HL-60/S4 treated with retinoic acid at 250 ng/mL for 4 days and 3 days (cell line): ENCODE results near the gene VEZT.
"Not testable (repeated sequence)": the region's sequence is repeated elsewhere in the genome, so short reads cannot be mapped to it uniquely, and the experiment has no call there.

ENCODE experiments used
- in situ Hi-C: fragments of 300-500 bp; cut with MboI; formaldehyde crosslinking; loops from 2 replicates; pipeline ENCODE4 v1.7.0; 2022; ENCODE audit warnings: low sequenced_read_pairs

The VEZT gene

DNA sequence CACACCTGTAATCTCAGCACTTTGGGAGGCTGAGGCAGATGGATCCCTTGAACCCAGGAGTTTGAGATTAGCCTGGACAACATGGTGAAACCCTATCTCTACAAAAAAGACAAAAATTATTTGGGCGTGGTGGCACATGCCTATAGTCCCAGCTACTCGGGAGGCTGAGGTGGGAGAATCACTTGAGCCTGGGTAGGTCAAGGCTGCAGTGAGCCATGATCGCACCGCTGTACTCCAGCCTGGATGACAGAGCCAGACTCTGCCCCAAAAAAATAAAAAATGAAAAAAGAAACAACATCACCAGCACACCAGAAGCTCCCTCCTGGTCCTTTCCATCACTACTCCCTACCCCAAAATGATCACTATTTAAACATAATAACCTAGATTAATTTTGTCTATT lies 2.6 kb downstream of the VEZT start:
- in situ Hi-C loops, result no loop called here

GRCh38 chr12:95220726-95221125 lies 3.1 kb downstream of the VEZT start:
- in situ Hi-C loops, result no loop called here

GRCh38 chr12:95224202-95225170 lies 6.9 kb downstream of the VEZT start:
- in situ Hi-C loops, result no loop called here

GRCh38 chr12:95225645-95226212 lies 8.1 kb downstream of the VEZT start:
- in situ Hi-C loops, result no loop called here

GRCh38 chr12:95227818-95228356 lies 10.3 kb downstream of the VEZT start:
- in situ Hi-C loops, result no loop called here

GRCh38 chr12:95228617-95229016 lies 11.0 kb downstream of the VEZT start:
- in situ Hi-C loops, result no loop called here

DNA sequence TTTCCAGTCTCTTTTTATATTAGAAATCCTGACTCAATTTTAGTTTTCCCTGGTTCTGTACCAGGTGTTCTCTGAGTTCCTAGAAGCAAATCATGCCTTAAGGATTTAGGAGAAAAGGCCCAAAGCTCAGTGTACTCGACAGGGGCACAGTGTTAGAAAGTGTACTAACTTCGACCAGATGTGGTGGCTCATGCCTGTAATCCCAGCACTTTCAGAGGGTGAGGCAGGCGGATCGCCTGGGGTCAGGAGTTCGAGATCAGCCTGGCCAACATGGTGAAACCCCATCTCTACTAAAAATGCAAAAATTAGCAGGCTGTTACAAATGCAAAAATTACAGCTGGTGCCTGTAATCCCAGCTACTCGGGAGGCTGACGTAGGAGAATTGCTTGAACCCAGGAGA lies 12.0 kb downstream of the VEZT start:
- in situ Hi-C loops, result no loop called here

DNA sequence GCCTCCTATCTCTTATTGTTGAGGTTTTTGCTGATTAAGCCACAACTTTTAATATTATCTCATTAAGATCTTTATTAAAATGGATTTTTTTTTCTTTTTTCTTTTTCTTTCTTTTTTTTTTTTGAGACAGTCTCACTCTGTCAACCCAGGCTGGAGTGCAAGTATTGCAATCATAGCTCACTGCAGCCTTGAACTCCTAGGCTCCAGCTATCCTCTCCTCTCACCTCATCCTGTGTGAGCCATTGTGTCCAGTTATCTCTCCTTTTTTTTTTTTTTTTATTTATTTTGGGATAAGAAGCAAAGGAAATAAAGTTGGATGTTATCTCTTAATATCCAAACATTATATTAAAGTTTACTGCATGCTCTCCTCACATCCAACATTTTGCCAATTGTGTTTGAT lies 12.7 kb downstream of the VEZT start:
- in situ Hi-C loops, result no loop called here

GRCh38 chr12:95231190-95231589 lies 13.6 kb downstream of the VEZT start:
- in situ Hi-C loops, result no loop called here

DNA sequence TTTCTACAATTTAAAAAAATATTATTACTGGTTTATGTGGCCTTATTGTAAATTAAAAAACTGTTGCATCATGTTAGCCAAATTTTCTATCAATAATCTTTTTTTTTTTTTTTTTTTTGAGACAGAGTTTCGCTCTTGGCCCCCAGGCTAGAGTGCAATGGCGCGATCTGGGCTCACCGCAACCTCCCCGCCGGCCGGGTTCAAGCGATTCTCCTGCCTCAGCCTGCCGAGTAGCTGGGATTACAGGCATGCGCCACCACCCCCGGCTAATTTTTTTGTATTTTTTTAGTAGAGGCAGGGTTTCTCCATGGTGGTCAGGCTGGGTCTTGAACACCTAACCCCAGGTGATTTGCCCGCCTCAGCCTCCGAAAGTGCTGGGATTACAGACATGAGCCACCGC lies 16.6 kb downstream of the VEZT start:
- in situ Hi-C loops, result not testable (repeated sequence)

- in situ Hi-C loops, result not testable (repeated sequence)
Measured at GRCh38 chr12:95235621-95236020, 18.0 kb downstream of the VEZT start.

GRCh38 chr12:95237315-95237714 lies 19.7 kb downstream of the VEZT start:
- in situ Hi-C loops, result no loop called here

- in situ Hi-C loops, result no loop called here
Measured at GRCh38 chr12:95238150-95238549, 20.5 kb downstream of the VEZT start.

GRCh38 chr12:95239216-95239615 lies 21.6 kb downstream of the VEZT start:
- in situ Hi-C loops, result no loop called here

DNA sequence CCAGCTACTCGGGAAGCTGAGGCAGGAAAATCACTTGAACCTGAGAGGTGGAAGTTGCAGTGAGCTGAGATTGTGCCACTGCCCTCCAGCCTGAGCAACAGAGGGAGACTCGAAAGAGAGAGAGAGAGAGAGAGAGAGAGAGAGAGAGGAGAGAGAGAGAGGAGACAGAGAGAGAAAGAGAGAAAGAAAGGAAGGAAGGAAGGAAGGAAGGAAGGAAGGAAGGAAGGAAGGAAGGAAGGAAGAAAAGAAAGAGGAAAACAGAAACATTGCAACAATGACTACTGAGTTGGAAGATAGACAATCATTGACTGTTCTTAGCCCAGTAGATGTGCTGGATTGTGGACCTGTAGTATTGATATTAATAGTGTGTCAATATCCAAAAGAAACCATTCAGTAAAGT lies 22.2 kb downstream of the VEZT start:
- in situ Hi-C loops, result not testable (repeated sequence)

DNA sequence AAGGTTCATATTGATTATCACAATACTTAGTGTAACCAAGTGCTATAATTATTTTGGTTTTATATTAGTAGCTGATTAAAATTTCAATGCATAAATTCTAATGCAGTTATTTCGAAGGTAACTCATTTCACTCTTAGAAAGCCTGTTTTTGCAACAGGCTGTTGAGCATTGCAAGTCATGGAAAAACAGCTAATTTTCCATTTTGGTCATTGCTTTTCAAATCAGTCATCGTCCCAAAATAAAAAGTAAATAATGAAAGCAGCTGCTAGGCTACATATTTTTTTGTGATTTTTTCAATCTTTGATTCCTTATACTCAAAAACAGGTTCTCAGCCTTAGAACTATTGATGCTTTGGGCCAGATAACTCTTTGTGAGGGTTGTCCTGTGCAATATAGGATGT lies 22.9 kb downstream of the VEZT start:
- in situ Hi-C loops, result no loop called here

DNA sequence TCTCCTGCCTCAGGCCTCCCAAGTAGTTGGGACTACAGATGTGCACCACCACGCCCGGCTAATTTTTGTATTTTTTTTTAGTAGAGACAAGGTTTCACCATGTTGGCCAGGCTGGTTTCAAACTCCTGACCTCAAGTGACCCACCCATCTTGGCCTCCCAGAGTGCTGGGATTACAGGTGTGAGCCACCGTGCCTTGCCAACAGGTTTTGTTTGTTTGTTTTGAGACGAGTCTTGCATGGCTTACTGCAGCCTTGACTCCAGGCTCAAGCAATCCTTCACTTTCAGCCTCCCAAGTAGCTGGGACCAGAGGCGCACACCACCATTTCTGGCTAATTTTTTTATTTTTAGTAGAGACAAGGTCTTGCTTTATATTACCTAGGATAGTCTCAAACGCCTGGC lies 23.5 kb downstream of the VEZT start:
- in situ Hi-C loops, result not testable (repeated sequence)

DNA sequence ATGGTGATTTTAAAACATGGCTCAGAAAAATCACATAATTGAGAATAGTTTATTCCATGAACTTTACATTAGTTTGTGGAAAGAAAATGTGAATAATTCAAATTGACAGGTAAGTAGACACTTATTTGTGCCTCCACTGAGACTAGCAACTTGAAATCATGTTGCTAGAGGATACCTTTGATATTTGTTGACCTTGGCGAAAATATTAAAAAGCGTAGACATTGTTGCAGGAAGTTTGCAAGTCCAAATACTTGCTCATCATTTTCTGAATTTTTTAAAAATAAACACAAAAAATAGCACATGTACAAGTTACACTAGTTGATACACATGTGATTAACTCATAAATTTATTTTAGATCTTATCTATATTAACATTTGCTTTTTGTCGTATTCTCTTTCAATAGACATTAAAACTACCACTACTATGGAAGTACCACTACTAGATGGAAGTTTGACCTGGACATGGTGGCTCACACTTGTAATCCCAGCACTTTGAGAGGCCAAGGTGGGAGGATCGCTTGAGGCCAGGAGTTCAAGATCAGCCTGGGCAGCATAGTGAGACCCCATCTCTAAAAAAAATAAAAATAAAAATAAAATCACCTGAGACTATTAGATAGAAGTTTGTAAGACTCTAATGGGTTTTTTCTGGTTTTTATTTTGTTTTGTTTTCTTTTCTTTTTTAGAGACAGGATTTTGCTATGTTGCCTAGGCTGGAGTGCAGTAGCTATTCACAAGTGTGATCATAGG lies 24.3 kb downstream of the VEZT start:
- in situ Hi-C loops, result no loop called here

GRCh38 chr12:95243497-95244183 lies 26.0 kb downstream of the VEZT start:
- in situ Hi-C loops, result no loop called here

GRCh38 chr12:95244350-95244749 lies 26.7 kb downstream of the VEZT start:
- in situ Hi-C loops, result no loop called here

- in situ Hi-C loops, result no loop called here
Measured at GRCh38 chr12:95248095-95248494, 30.5 kb downstream of the VEZT start.
